Stimulated activated CD4-positive, alpha-beta T cell treated with anti-CD3 and anti-CD28 coated beads, Interleukin-12 subunit alpha, Interleukin-12 subunit beta, amount 100 ng/mL, for 4 hours (primary cell): ENCODE measurements around the gene NOL9.
A peak's percentile ranks its signal among the peaks of the same experiment; 100 is the strongest.

Source experiments
- DNase-seq: peaks from one replicate; pipeline ENCODE4 v3.0.0-alpha.2; 2020

Gene NOL9

DNA sequence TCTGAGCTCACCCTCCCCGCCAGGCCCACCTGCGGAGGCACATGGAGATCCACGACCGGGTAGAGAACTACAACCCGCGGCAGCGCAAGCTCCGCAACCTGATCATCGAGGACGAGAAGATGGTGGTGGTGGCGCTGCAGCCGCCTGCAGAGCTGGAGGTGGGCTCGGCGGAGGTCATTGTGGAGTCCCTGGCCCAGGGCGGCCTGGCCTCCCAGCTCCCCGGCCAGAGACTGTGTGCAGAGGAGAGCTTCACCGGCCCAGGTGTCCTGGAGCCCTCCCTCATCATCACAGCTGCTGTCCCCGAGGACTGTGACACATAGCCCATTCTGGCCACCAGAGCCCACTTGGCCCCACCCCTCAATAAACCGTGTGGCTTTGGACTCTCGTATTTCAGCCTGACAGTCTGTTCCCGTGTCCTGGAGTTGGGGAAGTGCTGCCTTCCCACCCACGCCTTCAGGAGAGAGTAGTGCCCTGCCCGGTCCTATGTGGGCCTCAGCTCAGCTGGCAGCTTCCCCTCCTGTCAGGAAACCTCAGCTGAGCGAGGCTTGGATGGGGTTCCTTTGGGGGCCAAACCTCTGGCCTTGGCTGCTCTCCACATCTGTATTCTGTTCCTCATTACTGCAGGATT, 34.7 kb upstream of the NOL9 start:
- DNase-seq, result no peak

DNA sequence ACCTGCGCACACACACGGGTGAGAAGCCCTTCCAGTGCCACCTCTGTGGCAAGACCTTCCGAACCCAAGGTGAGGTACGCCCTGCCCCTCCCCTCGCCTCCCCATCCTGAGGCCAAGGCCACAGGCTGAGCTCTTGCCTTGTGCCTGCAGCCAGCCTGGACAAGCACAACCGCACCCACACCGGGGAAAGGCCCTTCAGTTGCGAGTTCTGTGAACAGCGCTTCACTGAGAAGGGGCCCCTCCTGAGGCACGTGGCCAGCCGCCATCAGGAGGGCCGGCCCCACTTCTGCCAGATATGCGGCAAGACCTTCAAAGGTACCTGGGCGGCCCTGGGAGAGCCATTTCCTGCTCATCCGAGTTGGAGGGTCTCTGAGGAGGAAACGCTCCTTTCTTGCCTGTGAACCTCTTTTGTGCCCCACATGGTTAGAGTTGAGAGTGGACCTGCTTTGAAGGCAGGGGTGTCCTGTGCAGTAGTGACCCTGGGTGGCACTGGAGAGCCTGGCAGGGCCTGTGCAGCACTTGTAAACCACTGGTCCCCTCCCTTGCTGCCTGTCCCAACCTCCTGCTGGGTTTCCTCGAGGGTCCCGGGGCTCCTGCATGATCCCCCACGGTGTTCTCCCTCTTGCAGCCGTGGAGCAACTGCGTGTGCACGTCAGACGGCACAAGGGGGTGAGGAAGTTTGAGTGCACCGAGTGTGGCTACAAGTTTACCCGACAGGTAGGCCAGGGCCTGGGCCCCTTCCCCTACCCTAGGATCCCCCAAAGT, 34.0 kb upstream of the NOL9 start:
- DNase-seq, result no peak

DNA sequence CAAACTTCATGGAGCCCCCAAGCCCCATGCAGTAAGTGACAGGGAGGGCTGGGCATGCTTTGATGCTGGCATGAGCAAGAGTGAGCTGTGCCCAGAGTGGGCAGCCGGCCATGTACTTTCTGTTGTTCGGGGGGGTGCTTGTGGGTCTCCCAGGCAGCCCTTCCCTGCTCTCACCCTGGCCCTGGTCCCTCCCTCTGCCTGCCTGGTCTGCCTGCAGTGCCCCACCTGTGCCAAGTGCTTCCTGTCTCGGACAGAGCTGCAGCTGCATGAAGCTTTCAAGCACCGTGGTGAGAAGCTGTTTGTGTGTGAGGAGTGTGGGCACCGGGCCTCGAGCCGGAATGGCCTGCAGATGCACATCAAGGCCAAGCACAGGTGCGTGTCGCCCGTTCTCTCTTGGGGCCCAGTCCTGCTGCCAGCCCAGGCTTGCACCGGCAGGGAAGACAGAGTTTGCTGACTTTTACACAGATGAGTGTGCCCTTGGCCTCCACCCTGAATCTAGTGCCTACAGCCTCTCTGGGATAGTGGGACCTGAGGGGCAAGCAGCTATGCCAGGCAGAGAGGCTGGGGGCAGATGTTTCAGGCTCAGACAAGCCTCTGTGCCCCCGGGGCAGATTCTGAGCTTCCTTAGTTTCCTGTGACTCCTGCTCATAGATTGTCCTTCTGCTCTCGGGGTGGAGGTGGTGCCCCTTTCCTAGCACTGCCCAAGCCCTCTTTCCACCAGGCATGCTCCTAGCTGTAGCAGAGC, 33.1 kb upstream of the NOL9 start:
- DNase-seq, result no peak

DNA sequence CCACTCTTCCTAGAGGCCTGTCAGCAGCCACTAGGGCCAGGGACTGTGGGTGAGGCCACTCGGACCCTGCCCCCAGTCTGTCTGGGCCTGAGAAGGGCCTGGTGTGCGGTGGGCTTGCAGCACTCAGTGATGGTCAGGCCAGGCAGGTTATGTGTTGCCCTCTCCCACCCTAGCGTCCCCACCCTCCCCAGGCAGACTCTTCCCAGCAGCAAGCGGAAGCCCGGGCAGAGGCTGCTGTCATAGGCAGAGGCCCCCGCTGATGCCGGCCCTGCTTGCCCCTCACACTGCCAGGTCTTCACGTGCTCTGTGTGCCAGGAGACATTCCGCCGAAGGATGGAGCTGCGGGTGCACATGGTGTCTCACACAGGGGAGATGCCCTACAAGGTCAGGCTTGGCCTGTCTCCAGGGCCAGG, 32.1 kb upstream of the NOL9 start:
- DNase-seq, result no peak

DNA sequence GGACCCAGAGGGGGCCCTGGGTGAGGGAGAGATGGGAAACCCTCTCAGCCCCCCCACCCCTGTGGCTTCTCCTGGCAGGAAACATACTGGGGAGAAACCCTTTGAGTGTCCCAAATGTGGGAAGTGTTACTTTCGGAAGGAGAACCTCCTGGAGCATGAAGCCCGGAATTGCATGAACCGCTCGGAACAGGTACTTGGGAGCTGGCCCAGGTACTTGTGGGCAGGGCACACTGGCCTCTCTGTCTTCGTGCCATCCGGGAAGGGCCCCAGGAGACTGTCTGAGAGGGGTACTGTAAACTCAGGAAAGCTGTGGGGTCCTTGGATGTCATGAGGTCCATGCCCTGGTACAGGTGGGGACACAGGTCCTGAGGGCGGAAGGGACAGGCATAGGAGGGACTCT, 31.5 kb upstream of the NOL9 start:
- DNase-seq, result no peak

DNA sequence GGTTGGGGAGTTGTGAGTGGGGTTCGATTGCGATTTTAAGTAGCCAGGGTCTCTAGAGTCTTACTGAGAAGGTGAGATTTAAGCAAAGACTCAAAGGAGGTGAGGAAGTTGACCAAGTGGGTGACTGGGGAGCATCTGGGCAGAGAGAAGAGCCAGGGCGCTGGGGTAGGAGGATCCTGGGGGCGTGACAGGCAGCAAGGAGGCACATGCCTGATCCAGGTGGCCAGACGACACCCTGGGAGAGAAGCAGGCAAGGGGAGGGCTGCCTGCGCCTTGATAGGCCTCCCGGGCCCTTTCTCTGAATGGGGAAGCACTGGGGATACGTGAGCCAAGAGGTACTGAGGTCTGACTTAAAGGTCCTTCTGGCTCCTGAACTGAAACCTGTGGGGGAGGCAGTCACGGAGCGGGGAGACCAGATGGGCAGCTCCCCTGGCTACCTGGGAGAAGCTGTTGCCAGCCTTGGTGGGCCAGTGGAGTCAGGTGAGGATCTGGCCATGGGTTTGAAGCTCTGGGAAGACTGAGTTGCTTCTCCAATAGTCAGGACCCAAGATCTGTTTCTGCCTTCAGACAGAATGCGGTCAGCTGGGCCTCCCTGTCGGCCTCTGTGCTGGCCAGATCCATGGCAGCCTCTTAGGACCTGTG, 30.9 kb upstream of the NOL9 start:
- no peak for DNase-seq

DNA sequence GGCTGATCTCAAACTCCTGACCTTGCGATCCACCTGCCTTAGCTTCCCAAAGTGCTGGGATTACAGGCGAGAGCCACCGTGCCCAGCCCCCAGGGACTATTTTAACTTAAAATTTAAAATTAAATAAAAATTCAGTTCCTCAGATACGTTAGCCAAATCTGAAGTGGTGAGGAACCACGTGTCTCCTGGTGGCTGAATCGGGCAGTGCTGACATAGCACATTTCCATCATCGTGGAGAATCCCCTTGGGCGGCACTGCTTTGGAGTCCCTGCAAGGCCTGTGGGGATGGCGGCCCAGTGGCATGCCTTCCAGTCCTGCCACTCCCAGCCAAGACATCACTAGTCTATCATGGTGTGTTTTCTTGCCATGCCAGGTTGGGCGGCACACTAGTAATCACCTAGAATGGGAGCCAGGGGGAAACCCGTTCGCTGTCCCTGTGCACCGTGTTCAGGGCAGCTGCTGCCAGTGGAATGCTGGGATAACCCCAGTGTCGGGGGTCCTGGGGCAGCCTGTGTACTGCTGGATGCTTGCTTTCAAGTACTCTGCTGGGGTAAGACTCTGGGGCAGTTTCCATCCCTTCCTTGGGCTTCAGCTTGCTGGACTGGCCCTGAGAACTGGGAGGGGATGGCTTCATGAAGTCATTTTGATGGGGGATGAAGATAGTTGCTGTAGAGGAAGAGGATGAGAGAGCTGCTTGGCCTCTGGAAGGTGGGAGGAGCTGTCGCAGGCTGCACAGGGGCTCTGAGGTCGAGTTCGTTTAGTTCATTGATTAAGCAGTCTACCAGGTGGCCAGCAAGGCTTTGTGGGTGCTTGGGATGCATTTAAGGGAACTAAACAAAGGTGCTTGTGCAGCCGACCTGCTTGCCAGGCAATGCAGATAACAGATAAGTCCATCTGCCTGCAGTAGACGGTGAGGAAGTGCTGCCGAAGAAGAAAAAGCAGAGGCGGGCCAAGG, 30.1 kb upstream of the NOL9 start:
- DNase-seq, result no peak

DNA sequence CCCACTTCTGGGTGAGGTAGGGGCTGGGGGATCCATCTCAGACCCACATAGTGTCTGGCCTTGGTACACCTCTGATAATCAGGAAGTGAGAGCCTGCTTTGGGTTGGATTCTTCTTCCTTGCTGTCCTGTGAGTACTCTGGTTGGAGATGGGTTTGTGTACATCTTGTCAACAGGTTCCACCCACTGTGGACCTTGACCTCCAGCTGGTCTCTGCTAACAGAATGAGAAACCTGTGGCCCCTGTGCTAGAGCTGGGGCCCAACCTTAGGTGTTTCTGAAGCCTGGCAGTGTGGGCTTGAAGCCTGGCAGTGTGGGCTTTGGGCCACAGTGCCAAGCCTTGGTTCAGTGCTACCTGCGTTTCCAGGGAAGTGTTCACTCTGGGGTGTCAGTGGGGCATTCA, 28.1 kb upstream of the NOL9 start:
- DNase-seq, result no peak

DNA sequence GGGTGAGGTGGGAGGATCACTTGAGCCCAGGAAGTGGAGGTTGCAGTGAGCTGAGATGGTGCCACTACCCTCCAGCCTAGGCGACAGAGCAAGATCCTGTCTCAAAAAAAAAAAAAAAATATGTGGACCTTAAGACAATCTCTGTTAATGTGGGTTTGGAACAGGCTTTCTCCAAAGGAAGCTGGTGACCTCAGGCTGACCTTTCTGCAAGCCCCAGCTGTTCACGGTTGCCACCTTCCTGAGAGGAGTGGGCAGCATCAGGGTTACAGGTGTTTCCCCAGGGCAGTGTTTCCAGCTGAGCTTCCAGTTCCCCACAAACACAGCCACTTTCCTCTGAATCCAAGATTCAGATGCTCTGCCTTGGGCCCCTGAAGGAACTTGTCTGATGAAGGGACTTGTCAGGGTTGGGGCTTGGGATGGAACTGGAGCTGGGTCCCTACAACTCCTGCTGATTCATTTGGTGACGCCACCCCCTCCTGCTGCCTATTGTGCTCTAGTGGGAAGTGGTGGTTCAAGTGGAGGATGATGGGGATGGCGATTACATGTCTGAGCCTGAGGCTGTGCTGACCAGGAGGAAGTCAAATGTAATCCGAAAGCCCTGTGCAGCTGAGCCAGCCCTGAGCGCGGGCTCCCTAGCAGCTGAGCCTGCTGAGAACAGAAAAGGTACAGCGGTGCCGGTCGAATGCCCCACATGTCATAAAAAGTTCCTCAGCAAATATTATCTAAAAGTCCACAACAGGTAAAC, 27.4 kb upstream of the NOL9 start:
- DNase-seq, result no peak

DNA sequence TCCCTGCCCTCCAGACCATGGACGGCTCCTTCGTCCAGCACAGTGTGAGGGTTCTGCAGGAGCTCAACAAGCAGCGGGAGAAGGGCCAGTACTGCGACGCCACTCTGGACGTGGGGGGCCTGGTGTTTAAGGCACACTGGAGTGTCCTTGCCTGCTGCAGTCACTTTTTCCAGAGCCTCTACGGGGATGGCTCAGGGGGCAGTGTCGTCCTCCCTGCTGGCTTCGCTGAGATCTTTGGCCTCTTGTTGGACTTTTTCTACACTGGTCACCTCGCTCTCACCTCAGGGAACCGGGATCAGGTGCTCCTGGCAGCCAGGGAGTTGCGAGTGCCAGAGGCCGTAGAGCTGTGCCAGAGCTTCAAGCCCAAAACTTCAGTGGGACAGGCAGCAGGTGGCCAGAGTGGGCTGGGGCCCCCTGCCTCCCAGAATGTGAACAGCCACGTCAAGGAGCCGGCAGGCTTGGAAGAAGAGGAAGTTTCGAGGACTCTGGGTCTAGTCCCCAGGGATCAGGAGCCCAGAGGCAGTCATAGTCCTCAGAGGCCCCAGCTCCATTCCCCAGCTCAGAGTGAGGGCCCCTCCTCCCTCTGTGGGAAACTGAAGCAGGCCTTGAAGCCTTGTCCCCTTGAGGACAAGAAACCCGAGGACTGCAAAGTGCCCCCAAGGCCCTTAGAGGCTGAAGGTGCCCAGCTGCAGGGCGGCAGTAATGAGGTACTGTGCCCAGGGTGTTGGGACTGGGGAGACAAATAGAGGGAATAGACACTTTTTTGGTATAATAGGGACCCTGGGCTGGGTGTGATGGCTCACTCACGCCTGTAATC, 26.5 kb upstream of the NOL9 start:
- DNase-seq, result no peak

DNA sequence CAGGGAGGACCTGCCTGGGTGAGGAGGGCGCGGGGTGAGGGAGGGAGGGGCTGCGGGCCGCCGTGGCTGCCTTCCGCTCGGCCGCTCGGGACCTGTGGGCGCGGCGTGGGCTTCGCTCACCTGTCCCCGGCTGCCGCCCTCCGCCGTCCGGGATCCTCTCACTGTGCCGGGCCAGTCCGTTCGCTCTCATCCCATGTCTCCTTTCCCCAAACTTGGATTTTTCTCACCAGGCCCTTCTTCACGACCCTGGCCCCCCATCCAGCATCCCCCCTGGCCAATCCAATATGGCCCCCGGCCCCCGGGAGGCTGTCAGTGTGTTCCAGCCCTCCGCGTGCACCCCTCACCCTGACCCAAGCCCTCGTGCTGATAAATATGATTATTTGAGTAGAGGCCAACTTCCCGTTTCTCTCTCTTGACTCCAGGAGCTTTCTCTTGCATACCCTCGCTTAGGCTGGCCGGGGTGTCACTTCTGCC, 25.8 kb upstream of the NOL9 start:
- DNase-seq, result no peak

DNA sequence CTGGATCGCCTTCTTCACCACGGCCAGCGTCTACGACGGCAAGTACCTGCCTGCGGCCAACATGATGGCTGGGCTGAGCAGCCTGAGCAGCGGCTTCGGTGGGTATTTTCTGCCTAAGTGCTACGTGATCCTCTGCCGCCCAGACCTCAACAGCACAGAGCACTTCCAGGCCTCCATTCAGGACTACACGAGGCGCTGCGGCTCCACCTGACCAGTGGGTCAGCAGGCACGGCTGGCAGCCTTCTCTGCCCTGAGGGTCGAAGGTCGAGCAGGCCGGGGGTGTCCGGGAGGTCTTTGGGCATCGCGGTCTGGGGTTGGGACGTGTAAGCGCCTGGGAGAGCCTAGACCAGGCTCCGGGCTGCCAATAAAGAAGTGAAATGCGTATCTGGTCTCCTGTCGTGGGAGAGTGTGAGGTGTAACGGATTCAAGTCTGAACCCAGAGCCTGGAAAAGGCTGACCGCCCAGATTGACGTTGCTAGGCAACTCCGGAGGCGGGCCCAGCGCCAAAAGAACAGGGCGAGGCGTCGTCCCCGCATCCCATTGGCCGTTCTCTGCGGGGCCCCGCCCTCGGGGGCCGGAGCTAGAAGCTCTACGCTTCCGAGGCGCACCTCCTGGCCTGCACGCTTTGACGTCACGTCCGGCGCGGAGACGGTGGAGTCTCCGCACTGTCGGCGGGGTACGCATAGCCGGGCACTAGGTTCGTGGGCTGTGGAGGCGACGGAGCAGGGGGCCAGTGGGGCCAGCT, 25.2 kb upstream of the NOL9 start, which contains the start of gene ZBTB48:
Gene ZBTB48 (plus strand): TSS at position 621 of the 745 bp plus-strand sequence. CDS start 616 bp downstream, outside the sequence.
- DNase-seq, result peak; percentile 97

DNA sequence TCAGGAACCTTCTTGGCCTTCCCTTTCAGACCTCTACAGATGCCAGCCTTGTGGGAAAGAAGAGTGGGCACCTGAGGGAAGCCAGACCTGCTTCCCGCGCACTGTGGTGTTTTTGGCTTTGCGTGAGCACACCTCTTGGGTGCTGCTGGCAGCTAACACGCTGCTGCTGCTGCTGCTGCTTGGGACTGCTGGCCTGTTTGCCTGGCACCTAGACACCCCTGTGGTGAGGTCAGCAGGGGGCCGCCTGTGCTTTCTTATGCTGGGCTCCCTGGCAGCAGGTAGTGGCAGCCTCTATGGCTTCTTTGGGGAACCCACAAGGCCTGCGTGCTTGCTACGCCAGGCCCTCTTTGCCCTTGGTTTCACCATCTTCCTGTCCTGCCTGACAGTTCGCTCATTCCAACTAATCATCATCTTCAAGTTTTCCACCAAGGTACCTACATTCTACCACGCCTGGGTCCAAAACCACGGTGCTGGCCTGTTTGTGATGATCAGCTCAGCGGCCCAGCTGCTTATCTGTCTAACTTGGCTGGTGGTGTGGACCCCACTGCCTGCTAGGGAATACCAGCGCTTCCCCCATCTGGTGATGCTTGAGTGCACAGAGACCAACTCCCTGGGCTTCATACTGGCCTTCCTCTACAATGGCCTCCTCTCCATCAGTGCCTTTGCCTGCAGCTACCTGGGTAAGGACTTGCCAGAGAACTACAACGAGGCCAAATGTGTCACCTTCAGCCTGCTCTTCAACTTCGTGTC, 24.5 kb upstream of the NOL9 start:
- no peak for DNase-seq

DNA sequence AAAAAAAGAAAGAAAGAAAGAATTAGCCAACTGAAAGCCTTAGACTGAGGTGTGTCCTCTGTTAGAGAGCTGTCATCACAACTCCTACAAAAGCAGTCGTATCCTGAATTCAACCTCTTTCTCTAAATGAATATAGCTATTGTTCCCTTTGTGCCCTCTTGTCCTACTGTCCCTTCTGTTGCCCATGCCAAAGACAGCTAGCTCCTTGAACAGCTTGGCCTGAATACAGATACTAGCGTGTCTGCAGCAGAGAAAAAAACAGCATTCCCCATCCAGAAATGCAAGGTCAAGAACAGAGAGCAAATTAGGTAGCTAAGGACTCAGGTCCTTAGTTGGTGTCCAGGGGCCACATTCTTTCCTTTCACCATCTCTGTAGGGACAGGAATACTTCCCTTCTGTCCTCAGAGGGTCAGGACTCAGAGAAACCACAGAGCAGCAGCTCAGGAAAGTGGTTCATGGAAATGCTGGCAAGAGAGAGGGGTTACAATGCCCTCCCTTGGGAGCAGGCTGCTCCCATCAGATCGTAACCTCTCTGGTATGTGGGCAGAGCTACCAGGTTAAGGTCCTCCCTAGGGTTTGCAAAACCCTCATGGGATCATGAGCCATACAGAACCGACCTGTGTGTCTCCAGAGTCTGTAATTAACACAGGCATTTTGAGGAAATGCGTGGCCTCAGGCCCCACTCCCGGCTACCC, 23.7 kb upstream of the NOL9 start:
- no peak for DNase-seq

DNA sequence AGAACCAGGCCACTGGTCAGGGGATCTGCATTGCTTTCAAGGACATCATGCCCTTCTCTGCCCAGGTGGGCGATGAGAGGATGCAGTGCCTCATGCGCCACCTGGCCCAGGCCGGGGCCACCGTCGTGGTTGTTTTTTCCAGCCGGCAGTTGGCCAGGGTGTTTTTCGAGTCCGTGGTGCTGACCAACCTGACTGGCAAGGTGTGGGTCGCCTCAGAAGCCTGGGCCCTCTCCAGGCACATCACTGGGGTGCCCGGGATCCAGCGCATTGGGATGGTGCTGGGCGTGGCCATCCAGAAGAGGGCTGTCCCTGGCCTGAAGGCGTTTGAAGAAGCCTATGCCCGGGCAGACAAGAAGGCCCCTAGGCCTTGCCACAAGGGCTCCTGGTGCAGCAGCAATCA, 20.5 kb upstream of the NOL9 start:
- DNase-seq, result no peak

DNA sequence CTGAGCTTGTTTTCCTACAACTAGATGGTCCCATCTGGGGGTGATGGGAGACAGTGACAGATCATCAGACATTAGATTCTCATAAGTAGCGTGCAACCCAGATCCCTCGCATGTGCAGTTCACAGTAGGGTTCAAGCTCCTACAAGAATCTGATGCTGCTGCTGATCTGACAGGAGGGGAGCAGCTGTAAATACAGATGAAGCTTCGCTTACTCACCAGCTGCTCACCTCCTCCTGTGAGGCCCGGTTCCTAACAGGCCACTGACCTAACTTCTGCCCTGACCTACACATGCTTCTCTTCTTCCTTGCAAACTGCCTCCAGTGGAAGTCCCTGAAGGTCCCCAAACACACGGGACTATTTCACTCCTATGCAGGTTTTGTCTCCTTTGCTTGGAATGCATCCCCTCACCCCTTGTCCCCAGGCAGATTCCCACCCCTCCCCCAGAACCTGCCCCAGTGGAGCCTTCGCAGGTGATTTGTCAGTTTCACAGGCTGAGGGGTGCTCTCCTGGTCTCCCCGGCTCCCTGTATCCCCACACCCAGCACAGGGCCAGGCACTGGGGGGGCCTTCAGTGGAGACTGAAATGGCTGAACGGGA, 19.8 kb upstream of the NOL9 start:
- DNase-seq, result no peak

DNA sequence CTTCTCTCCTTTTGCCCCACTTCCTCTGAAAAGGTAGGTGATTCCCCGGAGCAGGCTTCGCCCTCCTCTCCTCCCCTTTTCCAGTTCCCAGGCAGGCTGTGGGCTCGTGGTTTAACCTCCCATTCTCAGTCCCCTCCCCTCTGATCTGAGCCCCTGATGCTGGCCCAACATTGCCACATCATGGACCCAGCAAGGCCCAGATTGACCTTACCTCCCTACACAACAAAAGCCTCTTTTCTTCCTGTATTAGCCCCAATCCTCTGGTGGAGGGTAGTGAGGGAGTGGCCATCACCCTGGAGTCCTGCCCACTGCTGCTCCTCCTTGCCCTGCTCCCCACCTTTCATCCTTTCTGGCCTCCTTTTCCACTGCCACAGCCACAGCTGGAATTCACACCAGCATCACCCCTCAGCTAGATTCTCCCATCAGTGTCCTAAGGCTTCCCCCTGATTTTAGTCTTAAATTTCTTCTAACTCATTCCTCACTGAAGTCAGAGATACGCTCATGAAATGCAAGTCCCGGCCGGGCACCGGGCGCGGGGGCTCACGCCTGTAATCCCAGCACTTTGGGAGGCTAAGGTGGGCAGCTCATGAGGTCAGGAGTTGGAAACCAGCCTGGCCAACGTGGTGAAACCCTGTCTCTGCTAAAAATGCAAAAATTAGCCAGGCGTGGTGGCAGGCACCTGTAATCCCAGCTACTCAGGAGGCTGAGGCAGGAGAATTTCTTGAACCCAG, 18.5 kb upstream of the NOL9 start:
- DNase-seq, result no peak
